Stimulated activated CD4-positive, alpha-beta T cell treated with anti-CD3 and anti-CD28 coated beads, Interleukin-15, amount 100 ng/mL, for 1 hour (primary cell): Measurements from ENCODE around the gene FHOD3.

Experiments
- DNase-seq, 2 donors: peaks; one replicate each; pipeline ENCODE4 v3.0.0-alpha.2; 2020; ENCODE audit warnings: low read depth in 1 of 2, low spot score in 1 of 2

The FHOD3 gene

GRCh38 chr18:36297417-36298125 lies at the start of gene FHOD3:
TSS of gene FHOD3 (plus strand) at chr18:36297713. CDS start at chr18:36297836, 123 bp downstream.
- no peak for DNase-seq

GRCh38 chr18:36249392-36249791 lies 48.1 kb upstream of the FHOD3 start:
- no peak for DNase-seq

- no peak for DNase-seq
Observed at GRCh38 chr18:36250827-36251226, 46.7 kb upstream of the FHOD3 start.

DNA sequence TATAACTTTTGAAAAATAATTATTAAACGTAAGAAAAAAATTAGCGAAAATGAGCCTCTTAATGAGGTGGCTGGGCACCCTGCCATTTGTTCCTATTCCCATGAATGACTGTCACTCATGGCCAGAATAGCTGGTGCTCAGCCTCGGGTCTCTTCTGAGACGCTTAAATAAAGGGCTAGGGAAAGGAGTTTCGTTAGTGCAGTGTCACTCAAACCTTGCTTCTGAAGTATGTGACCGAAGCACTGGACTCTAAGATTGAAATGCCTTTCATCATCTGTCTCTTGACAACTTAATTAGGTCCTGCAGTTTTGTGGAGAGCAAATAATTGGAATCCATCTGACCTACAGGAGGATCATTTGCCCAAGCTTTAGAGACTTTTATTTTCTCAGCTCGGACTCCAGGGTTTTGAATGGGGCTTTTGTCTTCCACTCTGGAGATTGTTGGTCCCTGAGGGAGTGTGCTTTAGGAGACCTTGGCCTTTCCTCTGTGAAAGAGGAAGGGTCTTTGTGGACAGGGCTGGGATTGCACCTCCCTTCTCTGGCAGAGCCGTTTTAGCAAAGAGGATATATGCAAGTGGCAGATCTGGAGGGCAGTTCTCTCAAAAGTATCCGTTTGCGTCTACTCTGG lies 42.3 kb upstream of the FHOD3 start:
- DNase-seq, result no peak

- DNase-seq, result no peak
Observed at GRCh38 chr18:36256094-36256493, 41.4 kb upstream of the FHOD3 start.

DNA sequence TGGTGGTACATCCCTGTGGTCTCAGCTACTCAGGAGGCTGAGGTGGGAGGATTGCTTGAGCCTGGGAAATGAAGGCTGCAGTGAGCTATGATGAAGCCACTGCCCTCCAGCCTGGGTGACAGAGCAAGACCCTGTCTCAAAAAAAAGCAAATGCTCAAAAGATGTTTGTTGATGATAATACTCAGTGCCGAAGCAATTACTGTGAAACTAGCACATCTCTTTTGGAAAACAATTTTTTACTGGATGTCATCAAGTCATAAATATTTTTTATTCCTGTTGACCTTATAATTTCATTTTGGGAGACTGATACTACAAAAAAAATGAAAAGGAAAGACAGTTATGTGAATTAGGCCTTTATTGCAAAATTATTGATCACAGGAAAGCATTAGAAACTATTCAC lies 34.5 kb upstream of the FHOD3 start:
- DNase-seq, result no peak

DNA sequence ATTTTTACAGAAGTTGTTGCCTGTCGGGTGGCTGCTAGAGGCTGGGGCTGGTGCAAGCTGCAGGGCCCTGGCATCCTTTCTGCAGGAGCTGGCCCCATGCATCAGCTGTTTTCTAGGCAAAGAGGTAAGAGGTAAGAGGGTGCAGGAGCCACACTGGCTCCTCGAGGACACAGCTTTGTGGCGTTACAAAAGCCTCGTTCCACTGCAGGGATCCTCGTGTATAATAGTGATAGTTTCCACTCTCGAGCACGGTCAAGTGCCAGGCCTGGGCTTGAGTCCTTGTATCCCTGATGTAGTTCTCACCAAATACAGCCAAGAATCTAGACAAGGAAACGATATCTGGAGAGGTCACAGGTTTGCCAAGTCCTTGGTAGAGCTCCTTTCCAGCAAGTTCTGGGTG lies 33.2 kb upstream of the FHOD3 start:
- DNase-seq, result no peak

DNA sequence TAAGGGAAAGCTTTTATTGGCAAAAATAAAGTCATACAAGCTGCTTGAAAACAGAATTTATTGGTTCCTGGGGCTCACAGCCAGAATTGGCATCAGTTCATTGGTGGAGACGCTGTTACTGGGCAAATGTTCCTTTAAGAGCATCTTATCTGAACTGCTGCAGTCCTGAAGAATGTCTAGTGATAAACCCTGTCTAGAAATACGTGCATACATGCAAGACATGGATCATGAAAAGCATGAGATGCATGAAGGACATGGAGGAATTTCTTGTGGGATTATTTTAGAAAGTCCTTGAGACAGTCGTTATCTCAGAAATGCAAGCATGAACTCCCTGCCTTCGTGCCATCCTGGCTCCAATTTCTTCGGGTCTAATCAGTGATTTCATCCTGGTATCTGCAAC lies 32.5 kb upstream of the FHOD3 start:
- no peak for DNase-seq

- DNase-seq, result no peak
Observed at GRCh38 chr18:36269157-36269556, 28.4 kb upstream of the FHOD3 start.

GRCh38 chr18:36271153-36271552 lies 26.4 kb upstream of the FHOD3 start:
- DNase-seq, result no peak

- DNase-seq, result no peak
Observed at GRCh38 chr18:36273347-36273746, 24.2 kb upstream of the FHOD3 start.

- no peak for DNase-seq
Observed at GRCh38 chr18:36274083-36274715, 23.3 kb upstream of the FHOD3 start.

- DNase-seq, result no peak
Observed at GRCh38 chr18:36275561-36275960, 22.0 kb upstream of the FHOD3 start.

GRCh38 chr18:36279001-36279400 lies 18.5 kb upstream of the FHOD3 start:
- DNase-seq, result no peak

- DNase-seq, result no peak
Observed at GRCh38 chr18:36281936-36282335, 15.6 kb upstream of the FHOD3 start.

DNA sequence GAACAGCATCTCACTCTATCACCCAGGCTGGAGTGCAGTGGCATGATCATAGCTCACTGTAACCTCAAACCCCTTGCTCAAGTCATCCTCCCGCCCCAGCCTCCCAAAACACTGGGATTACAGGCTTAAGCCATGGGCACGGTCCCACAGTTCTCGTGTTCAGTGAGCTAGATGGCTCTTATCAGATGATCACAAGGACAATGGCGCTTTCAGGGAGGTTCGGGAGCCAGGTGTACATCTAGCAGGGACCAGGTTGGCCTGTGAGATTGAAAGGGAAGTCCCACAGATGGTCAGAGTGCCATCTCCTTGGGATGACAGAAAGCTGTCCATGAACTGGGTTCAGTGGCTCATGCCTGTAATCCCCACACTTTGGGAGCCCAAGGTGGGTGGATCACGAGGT lies 14.1 kb upstream of the FHOD3 start:
- DNase-seq, result no peak

DNA sequence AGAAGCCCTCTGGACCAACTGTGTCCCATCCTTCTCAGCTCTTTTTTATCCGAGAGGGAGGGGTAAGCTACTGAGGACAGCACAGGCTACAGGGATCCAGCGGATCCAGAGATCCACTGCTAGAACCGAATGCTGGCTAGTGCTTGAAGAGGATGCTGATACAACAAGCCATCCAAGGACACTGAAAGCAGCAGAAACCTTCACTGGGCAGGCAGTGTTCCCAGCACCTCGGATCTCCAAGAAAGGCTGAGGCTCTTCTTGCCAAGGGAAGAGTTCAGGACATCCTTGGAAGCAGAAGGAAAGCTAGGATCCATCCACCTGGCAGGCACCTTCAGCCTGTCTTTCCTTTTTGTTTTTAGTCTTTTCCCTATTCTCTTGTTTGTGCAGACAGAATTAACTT lies 13.2 kb upstream of the FHOD3 start:
- DNase-seq, result no peak

- DNase-seq, result no peak
Observed at GRCh38 chr18:36284671-36285295, 12.7 kb upstream of the FHOD3 start.

DNA sequence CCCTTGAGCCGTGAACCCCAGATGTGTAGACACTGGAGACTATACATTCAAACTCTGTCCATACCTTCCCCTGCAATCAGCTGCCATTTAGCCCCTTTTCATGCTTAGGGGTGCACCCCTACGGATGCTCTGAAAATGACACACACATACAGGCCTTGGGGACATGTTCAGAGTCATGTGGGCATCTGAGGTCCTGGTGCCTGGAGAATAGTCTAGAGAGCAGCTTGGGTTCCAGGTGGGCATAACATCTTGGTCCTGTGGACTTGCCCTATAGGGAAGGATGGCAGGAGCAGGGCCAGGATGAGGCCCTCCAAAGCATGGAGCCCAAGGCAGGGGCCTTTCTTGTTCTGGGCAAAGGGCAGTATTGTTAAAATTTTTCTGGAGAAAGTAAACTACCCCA lies 9.9 kb upstream of the FHOD3 start:
- no peak for DNase-seq

DNA sequence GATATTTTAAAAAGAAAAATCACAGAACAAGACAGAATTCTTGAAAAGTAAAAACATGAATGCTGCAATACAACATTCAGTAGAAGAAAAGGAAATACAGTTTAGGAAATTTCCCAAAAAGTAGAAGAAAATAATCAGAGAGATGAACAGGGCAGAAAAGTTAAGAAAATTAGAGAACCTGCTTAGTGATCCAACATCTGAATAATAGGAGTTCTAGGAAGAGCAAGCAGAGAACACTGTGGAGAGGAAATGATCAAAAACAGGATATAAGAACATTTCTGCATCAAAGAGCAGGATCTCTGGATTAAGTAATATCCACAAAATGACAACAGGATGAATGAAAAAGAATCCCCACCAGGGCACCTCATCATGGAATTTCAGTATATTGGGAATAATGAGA lies 8.8 kb upstream of the FHOD3 start:
- no peak for DNase-seq

- DNase-seq, result no peak
Observed at GRCh38 chr18:36294031-36294430, 3.5 kb upstream of the FHOD3 start.

GRCh38 chr18:36295214-36295613 lies 2.3 kb upstream of the FHOD3 start:
- no peak for DNase-seq
